CD14-positive monocyte (primary cell): ENCODE measurements around the gene ANXA1. TPM values are rescaled to one million over a fixed set of nuclear protein-coding genes. Genes with fewer than 3 reads are reported as not detected.
A peak's percentile ranks its signal among the peaks of the same experiment; 100 is the strongest.

Experiments used
- DNase-seq, 3 donors: peaks; one replicate each; pipeline ENCODE4 v3.0.0-alpha.2; 2011 to 2022
- H2AFZ ChIP-seq: 2 replicates; pipeline ENCODE4 v1.6.0; 2012; ENCODE audit warnings: mild to moderate bottlenecking, low read depth, low read length, inconsistent platforms; ENCODE audit not compliant: insufficient read depth, poor library complexity, severe bottlenecking
- H3K27ac ChIP-seq, 2 donors: 1 replicate in 1 of 2; 2 replicates in 1 of 2; pipeline ENCODE4 v1.5.1; 2012 to 2013; ENCODE audit warnings: low read length in 2 of 2, control low read depth in 1 of 2, inconsistent platforms in 1 of 2, low read depth in 1 of 2, mild to moderate bottlenecking in 1 of 2
- H3K27me3 ChIP-seq, 2 donors: one replicate each; pipeline versions ENCODE4 v1.6.0 to v1.6.1; 2011 to 2013; ENCODE audit warnings: low read length in 2 of 2; ENCODE audit not compliant: control insufficient read depth in 2 of 2, insufficient read depth in 2 of 2
- H3K36me3 ChIP-seq, 2 donors: replicated peaks in 1 of 2; 1 replicate in 1 of 2; 2 replicates in 1 of 2; pipeline versions ENCODE4 v1.5.1 to v1.6.1; 2012 to 2013; ENCODE audit warnings: low read length in 2 of 2, control low read depth in 1 of 2, inconsistent platforms in 1 of 2, mild to moderate bottlenecking in 1 of 2; ENCODE audit not compliant: insufficient read depth in 2 of 2, control insufficient read depth in 1 of 2
- H3K4me1 ChIP-seq, 2 donors: 1 replicate in 1 of 2; 2 replicates in 1 of 2; pipeline versions ENCODE4 v1.5.1 to v1.6.1; 2012 to 2013; ENCODE audit warnings: low read length in 2 of 2, control low read depth in 1 of 2, inconsistent platforms in 1 of 2, mild to moderate bottlenecking in 1 of 2, moderate library complexity in 1 of 2; ENCODE audit not compliant: insufficient read depth in 2 of 2, control insufficient read depth in 1 of 2
- H3K4me2 ChIP-seq: replicated peaks from 2 replicates; pipeline ENCODE3; 2012; ENCODE audit warnings: low read length, moderate library complexity, mild to moderate bottlenecking; ENCODE audit not compliant: poor library complexity, severe bottlenecking; ENCODE audit errors: extremely low read depth
- H3K4me3 ChIP-seq, 3 experiments: fragments of 200-600 bp in 1 of 3; sonication (generic) in 1 of 3; replicated peaks in 1 of 3; 1 replicate in 2 of 3; 2 replicates in 1 of 3; pipeline ENCODE4 v1.5.1; 2011 to 2013; ENCODE audit warnings: low read length in 3 of 3, mild to moderate bottlenecking in 3 of 3, control low read depth in 2 of 3, low read depth in 2 of 3, inconsistent platforms in 1 of 3, moderate library complexity in 1 of 3
- H3K79me2 ChIP-seq: 2 replicates; pipeline ENCODE4 v1.6.0; 2012; ENCODE audit warnings: mild to moderate bottlenecking, control low read depth, inconsistent platforms, low read length, moderate library complexity; ENCODE audit not compliant: insufficient read depth
- H3K9ac ChIP-seq: 2 replicates; pipeline ENCODE4 v1.6.0; 2017; ENCODE audit warnings: low read length, mild to moderate bottlenecking; ENCODE audit not compliant: insufficient read depth, poor library complexity, severe bottlenecking
- H3K9me3 ChIP-seq, 2 donors: replicated peaks in 1 of 2; 1 replicate in 1 of 2; 2 replicates in 1 of 2; pipeline versions ENCODE4 v1.5.1 to v1.6.1; 2012 to 2013; ENCODE audit warnings: low read length in 2 of 2, control low read depth in 1 of 2; ENCODE audit not compliant: control insufficient read depth in 1 of 2, insufficient read depth in 1 of 2
- H4K20me1 ChIP-seq: 2 replicates; pipeline ENCODE4 v1.6.0; 2012; ENCODE audit warnings: mild to moderate bottlenecking, low read length, control low read depth, moderate library complexity; ENCODE audit not compliant: insufficient read depth
- H3K27ac Mint-ChIP-seq, 7 donors: one replicate each; pipeline ENCODE4 v1.8.0; 2020; ENCODE audit warnings: mild to moderate bottlenecking in 7 of 7, mixed read lengths in 7 of 7, moderate library complexity in 6 of 7, inconsistent platforms in 2 of 7
- H3K27me3 Mint-ChIP-seq, 3 donors: one replicate each; pipeline ENCODE4 v1.8.0; 2021 to 2022; ENCODE audit warnings: low read depth in 3 of 3, mild to moderate bottlenecking in 3 of 3, mixed read lengths in 3 of 3, moderate library complexity in 3 of 3, inconsistent platforms in 1 of 3
- H3K36me3 Mint-ChIP-seq, 2 donors: one replicate each; pipeline ENCODE4 v1.8.0; 2020; ENCODE audit warnings: mixed read lengths in 2 of 2, inconsistent platforms in 1 of 2, mild to moderate bottlenecking in 1 of 2
- H3K4me1 Mint-ChIP-seq: one replicate; pipeline ENCODE4 v1.8.0; 2020; ENCODE audit warnings: mild to moderate bottlenecking, mixed read lengths
- H3K4me3 Mint-ChIP-seq, 2 donors: one replicate each; pipeline ENCODE4 v1.8.0; 2020; ENCODE audit warnings: mild to moderate bottlenecking in 2 of 2, mixed read lengths in 2 of 2, moderate library complexity in 1 of 2
- H3K9me3 Mint-ChIP-seq, 7 donors: one replicate each; pipeline ENCODE4 v1.8.0; 2020 to 2022; ENCODE audit warnings: mixed read lengths in 7 of 7, mild to moderate bottlenecking in 6 of 7, moderate library complexity in 6 of 7, inconsistent platforms in 2 of 7
- WGBS: methylation state at CpG from one replicate; pipeline ENCODE4 v1.1.5; 2013; ENCODE audit warnings: missing lambda C conversion rate; ENCODE audit not compliant: insufficient coverage; 5-methylcytosine and 5-hydroxymethylcytosine counted together
- intact Hi-C, 2 donors: fragments of 100-400 bp; cut with micrococcal nuclease; formaldehyde crosslinking; loops; one replicate each; pipeline versions ENCODE4 v1.15.0 to v1.15.1; 2023
- polyA plus RNA-seq, 3 donors: library from polyadenylated mRNA; depleted of rRNA in 1 of 3; unstranded in 2 of 3; stranded (reverse) in 1 of 3; fragments of 300-500 nt in 2 of 3; fragments of >200 nt in 1 of 3; fragmentation: Illumina TruSeq in 2 of 3; gene quantifications; 1 replicate in 2 of 3; 2 replicates in 1 of 3; pipeline ENCODE4 v1.2.3, GENCODE V29; 2012 to 2021
- TF ChIP-seq, protein P1 (sequence below): fragments of 200-600 bp; IDR thresholded peaks from one replicate; pipeline ENCODE4 v1.8.0; 2022; ENCODE audit warnings: antibody characterized with exemption, mild to moderate bottlenecking

Gene ANXA1
- polyA plus RNA-seq, 3 donors, result 992 to 1,546 (median 1,157) TPM

DNA sequence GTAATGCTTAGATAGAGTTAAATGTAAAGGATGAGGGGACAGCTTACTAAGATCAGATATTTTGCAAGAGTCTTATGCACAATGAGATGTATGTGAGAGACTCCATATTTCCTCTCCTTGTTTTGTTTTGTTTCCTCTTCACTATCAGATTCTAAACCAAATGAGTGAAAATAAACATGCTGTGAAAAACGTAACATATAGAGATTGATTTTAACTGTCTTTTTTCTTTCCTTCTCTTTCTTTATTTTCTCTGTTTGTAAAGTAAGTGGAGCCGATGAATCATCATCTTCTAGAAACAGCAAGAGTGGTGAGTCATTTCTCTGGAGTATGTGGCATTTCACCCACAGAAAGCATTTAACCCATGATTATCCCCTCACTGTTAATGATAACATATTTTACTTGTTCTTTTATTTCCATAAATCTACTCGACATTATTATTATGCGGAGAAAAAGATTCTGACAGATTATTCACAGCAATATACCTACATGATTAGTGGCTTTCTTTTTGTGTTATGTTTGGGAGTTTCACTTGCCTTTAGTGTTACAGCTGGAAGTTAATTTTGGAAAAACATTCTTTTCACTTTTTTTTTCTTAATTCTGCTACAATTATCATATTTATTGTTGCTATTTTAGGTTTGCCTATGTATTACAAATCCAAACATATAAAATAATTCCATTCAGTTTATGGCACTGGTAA is 2.1 kb upstream of the ANXA1 start:
- WGBS, result no CpG with 5 or more reads among the region's 4 CpGs
- peaks cover 26% of the 10 kb centered on the region for H4K20me1 ChIP-seq
- H3K27ac ChIP-seq, result peak overlapping the region in 1 of 2 donors; percentile 87
- intact Hi-C loops, result loop anchor here (2.0 to 5.0 kb wide), 2 partner anchors 17 to 707 kb away; no protein-coding TSS in a partner anchor
- H3K79me2 ChIP-seq, result peaks cover 74% of the 10 kb centered on the region
- peak overlapping the region in 2 of 3 experiments; percentile 27 to 67 for H3K4me3 ChIP-seq
- H3K9ac ChIP-seq, result peak overlapping the region; percentile 47
- Mint-ChIP-seq H3K9me3 (peaks cover 0 to 3% (median 0%) of the 10 kb centered on the region in 7 donors), H3K27ac (peak overlapping the region; percentile 90 to 99 (median 97)), H3K4me3 (peak overlapping the region in 1 of 2 donors; percentile 81), H3K4me1 (peaks cover 68% of the 10 kb centered on the region), H3K27me3 (no peaks in the 10 kb centered on the region), H3K36me3 (peaks cover 9 to 10% of the 10 kb centered on the region in 2 donors)
- H3K4me1 ChIP-seq, result peaks cover 67 to 84% of the 10 kb centered on the region in 2 donors
- H3K9me3 ChIP-seq, result no peaks in the 10 kb centered on the region
- H2AFZ ChIP-seq, result no peak overlapping the region
- peaks cover 0 to 5% of the 10 kb centered on the region in 2 donors for H3K36me3 ChIP-seq
- H3K4me2 ChIP-seq, result peak overlapping the region; percentile 76
- H3K27me3 ChIP-seq, result no peaks in the 10 kb centered on the region
- peak; percentile 68 to 90 (median 87) for DNase-seq
- TF ChIP-seq, protein P1, sequence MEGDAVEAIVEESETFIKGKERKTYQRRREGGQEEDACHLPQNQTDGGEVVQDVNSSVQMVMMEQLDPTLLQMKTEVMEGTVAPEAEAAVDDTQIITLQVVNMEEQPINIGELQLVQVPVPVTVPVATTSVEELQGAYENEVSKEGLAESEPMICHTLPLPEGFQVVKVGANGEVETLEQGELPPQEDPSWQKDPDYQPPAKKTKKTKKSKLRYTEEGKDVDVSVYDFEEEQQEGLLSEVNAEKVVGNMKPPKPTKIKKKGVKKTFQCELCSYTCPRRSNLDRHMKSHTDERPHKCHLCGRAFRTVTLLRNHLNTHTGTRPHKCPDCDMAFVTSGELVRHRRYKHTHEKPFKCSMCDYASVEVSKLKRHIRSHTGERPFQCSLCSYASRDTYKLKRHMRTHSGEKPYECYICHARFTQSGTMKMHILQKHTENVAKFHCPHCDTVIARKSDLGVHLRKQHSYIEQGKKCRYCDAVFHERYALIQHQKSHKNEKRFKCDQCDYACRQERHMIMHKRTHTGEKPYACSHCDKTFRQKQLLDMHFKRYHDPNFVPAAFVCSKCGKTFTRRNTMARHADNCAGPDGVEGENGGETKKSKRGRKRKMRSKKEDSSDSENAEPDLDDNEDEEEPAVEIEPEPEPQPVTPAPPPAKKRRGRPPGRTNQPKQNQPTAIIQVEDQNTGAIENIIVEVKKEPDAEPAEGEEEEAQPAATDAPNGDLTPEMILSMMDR, result no peak

DNA sequence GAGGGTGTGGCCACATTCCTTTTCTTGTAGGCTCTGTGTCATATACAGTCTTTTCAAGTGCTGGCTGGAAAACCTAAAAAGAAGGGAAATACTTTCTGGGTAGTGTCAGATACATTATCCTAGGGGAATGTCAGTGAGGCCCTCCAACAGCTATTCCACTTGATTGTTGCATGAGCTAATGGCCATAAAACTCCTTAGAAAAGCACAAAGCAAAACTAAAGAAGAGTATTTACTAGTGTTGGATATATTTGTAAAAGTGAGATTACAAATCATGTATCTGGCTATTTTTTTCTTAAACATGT is 829 bp downstream of the ANXA1 start:
- H3K4me2 ChIP-seq, result peak overlapping the region; percentile 89
- peaks cover 16 to 29% of the 10 kb centered on the region in 2 donors for H3K36me3 Mint-ChIP-seq
- H3K36me3 ChIP-seq, result peaks cover 0 to 16% of the 10 kb centered on the region in 2 donors
- peaks cover 55% of the 10 kb centered on the region for H4K20me1 ChIP-seq
- no peaks in the 10 kb centered on the region for H3K27me3 ChIP-seq
- H3K4me3 Mint-ChIP-seq, result peak overlapping the region; percentile 83 to 96
- intact Hi-C loops, result no loop called here
- H3K27ac ChIP-seq, result peak overlapping the region; percentile 1 to 93
- H3K9me3 ChIP-seq, result no peaks in the 10 kb centered on the region
- H3K4me1 ChIP-seq, result peaks cover 66 to 82% of the 10 kb centered on the region in 2 donors
- peaks cover 66% of the 10 kb centered on the region for H3K4me1 Mint-ChIP-seq
- no peaks in the 10 kb centered on the region for H3K9me3 Mint-ChIP-seq
- TF ChIP-seq, protein P1, result no peak
- H3K27me3 Mint-ChIP-seq, result no peaks in the 10 kb centered on the region
- H3K27ac Mint-ChIP-seq, result peak overlapping the region; percentile 91 to 97 (median 95)
- no peak overlapping the region for H2AFZ ChIP-seq
- H3K9ac ChIP-seq, result peak overlapping the region; percentile 73
- H3K4me3 ChIP-seq, result peak overlapping the region; percentile 58 to 100 (median 97)
- DNase-seq, result no peak
- peaks cover 94% of the 10 kb centered on the region for H3K79me2 ChIP-seq
